NCI-H748 treated with DMSO at 0.1 percent for 48 hours (cell line): Measurements from ENCODE around the gene NUDC.
"Not testable (repeated sequence)": the region's sequence is repeated elsewhere in the genome, so short reads cannot be mapped to it uniquely, and the experiment has no call there.

Experiments
- DNase-seq: peaks from one replicate; lab custom pipeline; 2025; lab: John Stamatoyannopoulos, UW

NUDC gene

GRCh38 chr1:26911399-26912146 lies 10.0 kb upstream of the NUDC start:
- no peak for DNase-seq

- DNase-seq, result no peak
Observed at GRCh38 chr1:26912147-26912490, 9.4 kb upstream of the NUDC start.

- no peak for DNase-seq
Observed at GRCh38 chr1:26913389-26913753, 8.2 kb upstream of the NUDC start.

- DNase-seq, result peak; percentile 69
Observed at GRCh38 chr1:26913754-26914619, 7.6 kb upstream of the NUDC start, which contains the start of gene NR0B2. Gene NR0B2 (minus strand): TSS chr1:26913975. CDS start chr1:26913940, 35 bp downstream.

GRCh38 chr1:26915204-26915842 lies 6.2 kb upstream of the NUDC start:
- DNase-seq, result no peak

- DNase-seq, result no peak
Observed at GRCh38 chr1:26921126-26921539, 410 bp upstream of the NUDC start.

- DNase-seq, result no peak
Observed at GRCh38 chr1:26922431-26922729, 837 bp downstream of the NUDC start.

- DNase-seq, result no peak
Observed at GRCh38 chr1:26922901-26923300, 1.4 kb downstream of the NUDC start.

- no peak for DNase-seq
Observed at GRCh38 chr1:26923711-26924110, 2.2 kb downstream of the NUDC start.

- DNase-seq, result no peak
Observed at GRCh38 chr1:26932531-26932930, 11.0 kb downstream of the NUDC start.

- DNase-seq, result no peak
Observed at GRCh38 chr1:26936823-26937222, 15.3 kb downstream of the NUDC start.

GRCh38 chr1:26938004-26938658 lies 16.6 kb downstream of the NUDC start:
- DNase-seq, result no peak

GRCh38 chr1:26938659-26939025 lies 17.1 kb downstream of the NUDC start:
- no peak for DNase-seq

GRCh38 chr1:26941311-26941710 lies 19.8 kb downstream of the NUDC start:
- DNase-seq, result no peak

- no peak for DNase-seq
Observed at GRCh38 chr1:26942656-26943055, 21.1 kb downstream of the NUDC start.

GRCh38 chr1:26945138-26945537 lies 23.6 kb downstream of the NUDC start:
- DNase-seq, result no peak

- no peak for DNase-seq
Observed at GRCh38 chr1:26945728-26946127, 24.2 kb downstream of the NUDC start.

GRCh38 chr1:26946270-26946669 lies 24.7 kb downstream of the NUDC start:
- DNase-seq, result no peak

GRCh38 chr1:26948725-26949057 lies 27.1 kb downstream of the NUDC start:
- DNase-seq, result not testable (repeated sequence)

- DNase-seq, result no peak
Observed at GRCh38 chr1:26949266-26949925, 27.9 kb downstream of the NUDC start.

- no peak for DNase-seq
Observed at GRCh38 chr1:26949926-26950319, 28.4 kb downstream of the NUDC start.

- DNase-seq, result no peak
Observed at GRCh38 chr1:26950602-26951001, 29.1 kb downstream of the NUDC start.
